ENCODE results near the gene TFPT. TPM values are rescaled to one million over a fixed set of nuclear protein-coding genes. Genes with fewer than 3 reads are reported as not detected.

The TFPT gene
- total and polyA plus RNA-seq, 2 of the 13 experiments (the other 11 are each of a cell fraction or from before 2014, with no cell fraction given): 8.4 to 10.7 TPM

DNA sequence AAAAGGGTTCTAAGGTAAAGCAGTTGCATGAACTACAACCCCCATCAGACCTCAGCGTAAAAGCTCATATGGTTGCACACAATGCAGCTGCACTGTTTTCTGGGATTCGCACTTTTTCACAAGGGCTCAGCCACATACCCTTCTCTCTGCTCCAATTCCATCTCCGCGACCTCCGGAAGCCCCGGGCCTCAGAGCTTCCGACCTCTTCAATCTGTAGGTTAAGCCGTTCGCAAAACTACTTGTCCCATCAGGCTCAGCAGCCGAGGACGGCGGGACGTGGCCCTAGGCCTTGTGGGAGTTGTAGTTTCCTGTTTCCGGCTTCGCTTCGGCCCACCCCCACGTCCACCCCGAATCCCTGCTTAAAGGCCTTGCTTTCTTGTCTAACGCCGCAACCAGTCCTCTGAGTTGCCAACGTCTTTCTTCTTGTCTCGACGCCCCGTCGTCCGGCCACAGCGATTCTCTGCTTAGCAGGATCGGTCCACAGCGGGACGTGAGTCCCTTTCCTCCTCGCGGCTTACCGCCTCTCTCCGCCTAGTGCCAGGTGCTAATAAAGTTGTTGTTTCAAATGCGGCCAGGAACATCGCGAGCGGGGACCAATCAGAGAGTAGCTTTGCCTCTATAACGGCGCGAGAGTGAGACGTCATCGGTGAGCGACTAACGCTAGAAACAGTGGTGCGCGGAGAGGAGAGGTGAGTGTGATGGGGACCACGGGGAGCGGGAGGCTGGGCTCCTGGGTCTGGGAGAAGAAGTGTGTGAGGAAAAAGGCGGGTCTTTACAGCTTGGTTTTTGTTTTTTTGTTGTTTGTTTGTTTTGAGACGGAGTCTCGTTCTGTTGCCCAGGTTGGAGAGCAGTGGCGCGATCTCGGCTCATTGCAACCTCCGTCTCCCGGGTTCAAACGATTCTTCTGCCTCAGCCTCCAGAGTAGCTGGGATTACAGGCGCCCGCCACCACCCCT is at the start of gene TFPT, which contains the start of gene PRPF31 (continued):
- TF ChIP-seq EED (CRISPR knock-in tag; IDR thresholded peaks at IDR 0.05) (no peak), NCOA2 (CRISPR knock-in tag; IDR thresholded peaks at IDR 0.05) (peak; percentile 37; the same call in 1 of the 2 replicates), MYNN (CRISPR knock-in tag; IDR thresholded peaks at IDR 0.05; ENCODE audit: low read depth) (no peak), JDP2 (CRISPR knock-in tag; IDR thresholded peaks at IDR 0.05; ENCODE audit: borderline replicate concordance) (no peak), SIN3B (IDR thresholded peaks at IDR 0.05; ENCODE audit: low read length) (peak; percentile 99), RNF2 (conservative IDR thresholded peaks at IDR 0.05; ENCODE audit: low read depth) (peak; percentile 80), ZNF20 (CRISPR knock-in tag; IDR thresholded peaks at IDR 0.05) (no peak), AHR (CRISPR knock-in tag; IDR thresholded peaks at IDR 0.05) (no peak), HNRNPH1 (optimal IDR thresholded peaks at IDR 0.05; ENCODE audit: low read depth, low read length) (no peak), TOE1 (CRISPR knock-in tag; IDR thresholded peaks at IDR 0.05) (no peak), ZSCAN12 (CRISPR knock-in tag; IDR thresholded peaks at IDR 0.05) (no peak), ZNF569 (CRISPR knock-in tag; IDR thresholded peaks at IDR 0.05; ENCODE audit: borderline replicate concordance) (no peak), RFX3 (CRISPR knock-in tag; IDR thresholded peaks at IDR 0.05) (no peak), GATAD2A (CRISPR knock-in tag; IDR thresholded peaks at IDR 0.05) (peak; percentile 57)
- TF ChIP-seq, protein P1, sequence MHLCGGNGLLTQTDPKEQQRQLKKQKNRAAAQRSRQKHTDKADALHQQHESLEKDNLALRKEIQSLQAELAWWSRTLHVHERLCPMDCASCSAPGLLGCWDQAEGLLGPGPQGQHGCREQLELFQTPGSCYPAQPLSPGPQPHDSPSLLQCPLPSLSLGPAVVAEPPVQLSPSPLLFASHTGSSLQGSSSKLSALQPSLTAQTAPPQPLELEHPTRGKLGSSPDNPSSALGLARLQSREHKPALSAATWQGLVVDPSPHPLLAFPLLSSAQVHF (CRISPR knock-in tag; IDR thresholded peaks at IDR 0.05): no peak
- TF ChIP-seq, protein P2, sequence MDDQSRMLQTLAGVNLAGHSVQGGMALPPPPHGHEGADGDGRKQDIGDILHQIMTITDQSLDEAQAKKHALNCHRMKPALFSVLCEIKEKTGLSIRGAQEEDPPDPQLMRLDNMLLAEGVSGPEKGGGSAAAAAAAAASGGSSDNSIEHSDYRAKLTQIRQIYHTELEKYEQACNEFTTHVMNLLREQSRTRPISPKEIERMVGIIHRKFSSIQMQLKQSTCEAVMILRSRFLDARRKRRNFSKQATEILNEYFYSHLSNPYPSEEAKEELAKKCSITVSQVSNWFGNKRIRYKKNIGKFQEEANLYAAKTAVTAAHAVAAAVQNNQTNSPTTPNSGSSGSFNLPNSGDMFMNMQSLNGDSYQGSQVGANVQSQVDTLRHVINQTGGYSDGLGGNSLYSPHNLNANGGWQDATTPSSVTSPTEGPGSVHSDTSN (CRISPR knock-in tag; IDR thresholded peaks at IDR 0.05; ENCODE audit: borderline replicate concordance): no peak
- TF ChIP-seq, protein P3, sequence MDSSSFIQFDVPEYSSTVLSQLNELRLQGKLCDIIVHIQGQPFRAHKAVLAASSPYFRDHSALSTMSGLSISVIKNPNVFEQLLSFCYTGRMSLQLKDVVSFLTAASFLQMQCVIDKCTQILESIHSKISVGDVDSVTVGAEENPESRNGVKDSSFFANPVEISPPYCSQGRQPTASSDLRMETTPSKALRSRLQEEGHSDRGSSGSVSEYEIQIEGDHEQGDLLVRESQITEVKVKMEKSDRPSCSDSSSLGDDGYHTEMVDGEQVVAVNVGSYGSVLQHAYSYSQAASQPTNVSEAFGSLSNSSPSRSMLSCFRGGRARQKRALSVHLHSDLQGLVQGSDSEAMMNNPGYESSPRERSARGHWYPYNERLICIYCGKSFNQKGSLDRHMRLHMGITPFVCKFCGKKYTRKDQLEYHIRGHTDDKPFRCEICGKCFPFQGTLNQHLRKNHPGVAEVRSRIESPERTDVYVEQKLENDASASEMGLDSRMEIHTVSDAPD (CRISPR knock-in tag; IDR thresholded peaks at IDR 0.05): peak; percentile 72; the same call in 1 of the 2 replicates
- TF ChIP-seq, protein P4, sequence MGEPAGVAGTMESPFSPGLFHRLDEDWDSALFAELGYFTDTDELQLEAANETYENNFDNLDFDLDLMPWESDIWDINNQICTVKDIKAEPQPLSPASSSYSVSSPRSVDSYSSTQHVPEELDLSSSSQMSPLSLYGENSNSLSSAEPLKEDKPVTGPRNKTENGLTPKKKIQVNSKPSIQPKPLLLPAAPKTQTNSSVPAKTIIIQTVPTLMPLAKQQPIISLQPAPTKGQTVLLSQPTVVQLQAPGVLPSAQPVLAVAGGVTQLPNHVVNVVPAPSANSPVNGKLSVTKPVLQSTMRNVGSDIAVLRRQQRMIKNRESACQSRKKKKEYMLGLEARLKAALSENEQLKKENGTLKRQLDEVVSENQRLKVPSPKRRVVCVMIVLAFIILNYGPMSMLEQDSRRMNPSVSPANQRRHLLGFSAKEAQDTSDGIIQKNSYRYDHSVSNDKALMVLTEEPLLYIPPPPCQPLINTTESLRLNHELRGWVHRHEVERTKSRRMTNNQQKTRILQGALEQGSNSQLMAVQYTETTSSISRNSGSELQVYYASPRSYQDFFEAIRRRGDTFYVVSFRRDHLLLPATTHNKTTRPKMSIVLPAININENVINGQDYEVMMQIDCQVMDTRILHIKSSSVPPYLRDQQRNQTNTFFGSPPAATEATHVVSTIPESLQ (CRISPR knock-in tag; conservative IDR thresholded peaks at IDR 0.05): no peak
- TF ChIP-seq, protein P5, sequence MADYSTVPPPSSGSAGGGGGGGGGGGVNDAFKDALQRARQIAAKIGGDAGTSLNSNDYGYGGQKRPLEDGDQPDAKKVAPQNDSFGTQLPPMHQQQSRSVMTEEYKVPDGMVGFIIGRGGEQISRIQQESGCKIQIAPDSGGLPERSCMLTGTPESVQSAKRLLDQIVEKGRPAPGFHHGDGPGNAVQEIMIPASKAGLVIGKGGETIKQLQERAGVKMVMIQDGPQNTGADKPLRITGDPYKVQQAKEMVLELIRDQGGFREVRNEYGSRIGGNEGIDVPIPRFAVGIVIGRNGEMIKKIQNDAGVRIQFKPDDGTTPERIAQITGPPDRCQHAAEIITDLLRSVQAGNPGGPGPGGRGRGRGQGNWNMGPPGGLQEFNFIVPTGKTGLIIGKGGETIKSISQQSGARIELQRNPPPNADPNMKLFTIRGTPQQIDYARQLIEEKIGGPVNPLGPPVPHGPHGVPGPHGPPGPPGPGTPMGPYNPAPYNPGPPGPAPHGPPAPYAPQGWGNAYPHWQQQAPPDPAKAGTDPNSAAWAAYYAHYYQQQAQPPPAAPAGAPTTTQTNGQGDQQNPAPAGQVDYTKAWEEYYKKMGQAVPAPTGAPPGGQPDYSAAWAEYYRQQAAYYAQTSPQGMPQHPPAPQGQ (CRISPR knock-in tag; IDR thresholded peaks at IDR 0.05; ENCODE audit: borderline replicate concordance): peak; percentile 51; the same call in 1 of the 2 replicates
- TF ChIP-seq, protein P6, sequence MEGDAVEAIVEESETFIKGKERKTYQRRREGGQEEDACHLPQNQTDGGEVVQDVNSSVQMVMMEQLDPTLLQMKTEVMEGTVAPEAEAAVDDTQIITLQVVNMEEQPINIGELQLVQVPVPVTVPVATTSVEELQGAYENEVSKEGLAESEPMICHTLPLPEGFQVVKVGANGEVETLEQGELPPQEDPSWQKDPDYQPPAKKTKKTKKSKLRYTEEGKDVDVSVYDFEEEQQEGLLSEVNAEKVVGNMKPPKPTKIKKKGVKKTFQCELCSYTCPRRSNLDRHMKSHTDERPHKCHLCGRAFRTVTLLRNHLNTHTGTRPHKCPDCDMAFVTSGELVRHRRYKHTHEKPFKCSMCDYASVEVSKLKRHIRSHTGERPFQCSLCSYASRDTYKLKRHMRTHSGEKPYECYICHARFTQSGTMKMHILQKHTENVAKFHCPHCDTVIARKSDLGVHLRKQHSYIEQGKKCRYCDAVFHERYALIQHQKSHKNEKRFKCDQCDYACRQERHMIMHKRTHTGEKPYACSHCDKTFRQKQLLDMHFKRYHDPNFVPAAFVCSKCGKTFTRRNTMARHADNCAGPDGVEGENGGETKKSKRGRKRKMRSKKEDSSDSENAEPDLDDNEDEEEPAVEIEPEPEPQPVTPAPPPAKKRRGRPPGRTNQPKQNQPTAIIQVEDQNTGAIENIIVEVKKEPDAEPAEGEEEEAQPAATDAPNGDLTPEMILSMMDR (CRISPR knock-in tag; IDR thresholded peaks at IDR 0.05): no peak
